K562 (cell line): Measurements from ENCODE around the gene ABAT.

ENCODE experiments used
- CHD4 ChIP-seq: fragments of 200-600 bp; sonication (generic); IDR thresholded peaks from 3 replicates; pipeline ENCODE4 v1.6.1; 2012; ENCODE audit warnings: low read depth, mild to moderate bottlenecking, mixed read lengths, low read length, inconsistent platforms; ENCODE audit not compliant: insufficient read depth, insufficient replicate concordance, poor library complexity, severe bottlenecking
- CTCF ChIP-seq, 3 experiments: IDR thresholded peaks in 2 of 3; conservative IDR thresholded peaks in 1 of 3; 2 replicates each; pipeline ENCODE4 v1.5.1; 2011 to 2012; ENCODE audit warnings: low read length in 3 of 3, mild to moderate bottlenecking in 3 of 3, control low read depth in 2 of 3, improper control_type of control experiment in 1 of 3, inconsistent platforms in 1 of 3, low read depth in 1 of 3, mixed read lengths in 1 of 3, moderate library complexity in 1 of 3; ENCODE audit not compliant: insufficient read depth in 2 of 3
- EP300 ChIP-seq: IDR thresholded peaks from 2 replicates; pipeline ENCODE4 v1.6.1; 2012; ENCODE audit warnings: low read length, improper control_type of control experiment
- ETV5 ChIP-seq: sonication (generic); formaldehyde crosslinking; IDR thresholded peaks from 2 replicates; pipeline ENCODE4 v1.4.0; 2020; ENCODE audit warnings: low read depth, mild to moderate bottlenecking, missing genetic modification reagents
- FOXK2 ChIP-seq, 2 experiments: fragments of 450-650 bp; IDR thresholded peaks in 1 of 2; conservative IDR thresholded peaks in 1 of 2; 2 replicates each; pipeline ENCODE4 v1.6.1; 2016; ENCODE audit warnings: low read depth in 2 of 2, mild to moderate bottlenecking in 1 of 2
- NFIC ChIP-seq: fragments of 450-650 bp; IDR thresholded peaks from 2 replicates; pipeline ENCODE4 v1.6.1; 2017; ENCODE audit warnings: mild to moderate bottlenecking, inconsistent platforms
- PHF8 ChIP-seq: fragments of 200-600 bp; sonication (generic); IDR thresholded peaks from 2 replicates; pipeline ENCODE4 v1.6.1; 2012; ENCODE audit warnings: mixed run types, mild to moderate bottlenecking, inconsistent platforms, low read length, moderate library complexity, borderline replicate concordance
- POLR2G ChIP-seq: fragments of 200-400 bp; formaldehyde crosslinking; IDR thresholded peaks from 2 replicates; pipeline ENCODE4 v1.6.1; 2017; ENCODE audit warnings: low read depth, mild to moderate bottlenecking, antibody characterized with exemption, low read length, moderate library complexity
- POLR2H ChIP-seq: IDR thresholded peaks from 2 replicates; pipeline ENCODE4 v1.6.1; 2016; ENCODE audit warnings: missing genetic modification characterization, low read depth, mild to moderate bottlenecking, control low read depth, missing compliant biosample characterization, moderate library complexity
- STAG1 ChIP-seq: sonication (generic); formaldehyde crosslinking; IDR thresholded peaks from 2 replicates; pipeline ENCODE4 v1.5.0; 2020; ENCODE audit warnings: missing genetic modification reagents, borderline replicate concordance
- ZSCAN29 ChIP-seq: fragments of 450-650 bp; IDR thresholded peaks from 2 replicates; pipeline ENCODE4 v1.6.1; 2017
- TF ChIP-seq, protein P1 (sequence below): fragments of 250-450 bp; sonication (Bioruptor Pico); IDR thresholded peaks from 2 replicates; pipeline ENCODE4 v1.8.0; 2021; ENCODE audit warnings: mild to moderate bottlenecking, moderate library complexity
- TF ChIP-seq, protein P2 (sequence below), 2 experiments: fragments of 450-650 bp; formaldehyde crosslinking in 1 of 2; IDR thresholded peaks; 2 replicates each; pipeline versions ENCODE4 v1.4.0 to v1.6.1; 2014 to 2020; ENCODE audit warnings: mild to moderate bottlenecking in 2 of 2, borderline replicate concordance in 1 of 2, low read depth in 1 of 2

DNA sequence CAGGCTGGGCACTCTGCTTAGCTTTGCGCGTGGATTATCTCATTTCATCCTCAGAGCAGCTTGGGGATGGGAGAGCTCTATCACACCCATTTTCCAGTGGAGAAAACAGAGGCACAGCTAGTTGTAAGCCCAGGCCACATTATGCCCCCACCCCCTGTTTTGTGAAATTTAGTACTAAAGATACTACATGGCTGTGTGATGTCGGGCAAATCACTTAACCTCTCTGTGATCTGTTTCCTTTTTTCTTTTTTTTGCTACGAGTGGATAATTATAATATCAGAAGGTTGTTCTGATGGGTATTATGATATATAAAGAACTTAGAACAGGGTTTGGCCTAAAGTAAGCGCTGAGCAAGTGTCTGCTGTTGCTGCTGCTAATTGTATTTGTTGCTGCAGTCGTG, 41.6 kb downstream of the ABAT start:
- TF ChIP-seq FOXK2 (conservative IDR thresholded peaks at IDR 0.05 in 1 of 2, IDR thresholded peaks at IDR 0.05 in 1 of 2; ENCODE audit: low read depth in 2 of 2): no peak
- TF ChIP-seq EP300: no peak
- TF ChIP-seq, protein P1, sequence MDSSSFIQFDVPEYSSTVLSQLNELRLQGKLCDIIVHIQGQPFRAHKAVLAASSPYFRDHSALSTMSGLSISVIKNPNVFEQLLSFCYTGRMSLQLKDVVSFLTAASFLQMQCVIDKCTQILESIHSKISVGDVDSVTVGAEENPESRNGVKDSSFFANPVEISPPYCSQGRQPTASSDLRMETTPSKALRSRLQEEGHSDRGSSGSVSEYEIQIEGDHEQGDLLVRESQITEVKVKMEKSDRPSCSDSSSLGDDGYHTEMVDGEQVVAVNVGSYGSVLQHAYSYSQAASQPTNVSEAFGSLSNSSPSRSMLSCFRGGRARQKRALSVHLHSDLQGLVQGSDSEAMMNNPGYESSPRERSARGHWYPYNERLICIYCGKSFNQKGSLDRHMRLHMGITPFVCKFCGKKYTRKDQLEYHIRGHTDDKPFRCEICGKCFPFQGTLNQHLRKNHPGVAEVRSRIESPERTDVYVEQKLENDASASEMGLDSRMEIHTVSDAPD (CRISPR knock-in tag): no peak
- no peak for TF ChIP-seq STAG1 (CRISPR knock-in tag)
- no peak for TF ChIP-seq NFIC
- TF ChIP-seq POLR2G: no peak
- TF ChIP-seq CTCF (IDR thresholded peaks at IDR 0.05 in 2 of 3, conservative IDR thresholded peaks at IDR 0.05 in 1 of 3; ENCODE audit: insufficient read depth in 2 of 3, low read depth in 1 of 3, low read length in 3 of 3): no peak
- TF ChIP-seq PHF8: no peak
- TF ChIP-seq, protein P2, sequence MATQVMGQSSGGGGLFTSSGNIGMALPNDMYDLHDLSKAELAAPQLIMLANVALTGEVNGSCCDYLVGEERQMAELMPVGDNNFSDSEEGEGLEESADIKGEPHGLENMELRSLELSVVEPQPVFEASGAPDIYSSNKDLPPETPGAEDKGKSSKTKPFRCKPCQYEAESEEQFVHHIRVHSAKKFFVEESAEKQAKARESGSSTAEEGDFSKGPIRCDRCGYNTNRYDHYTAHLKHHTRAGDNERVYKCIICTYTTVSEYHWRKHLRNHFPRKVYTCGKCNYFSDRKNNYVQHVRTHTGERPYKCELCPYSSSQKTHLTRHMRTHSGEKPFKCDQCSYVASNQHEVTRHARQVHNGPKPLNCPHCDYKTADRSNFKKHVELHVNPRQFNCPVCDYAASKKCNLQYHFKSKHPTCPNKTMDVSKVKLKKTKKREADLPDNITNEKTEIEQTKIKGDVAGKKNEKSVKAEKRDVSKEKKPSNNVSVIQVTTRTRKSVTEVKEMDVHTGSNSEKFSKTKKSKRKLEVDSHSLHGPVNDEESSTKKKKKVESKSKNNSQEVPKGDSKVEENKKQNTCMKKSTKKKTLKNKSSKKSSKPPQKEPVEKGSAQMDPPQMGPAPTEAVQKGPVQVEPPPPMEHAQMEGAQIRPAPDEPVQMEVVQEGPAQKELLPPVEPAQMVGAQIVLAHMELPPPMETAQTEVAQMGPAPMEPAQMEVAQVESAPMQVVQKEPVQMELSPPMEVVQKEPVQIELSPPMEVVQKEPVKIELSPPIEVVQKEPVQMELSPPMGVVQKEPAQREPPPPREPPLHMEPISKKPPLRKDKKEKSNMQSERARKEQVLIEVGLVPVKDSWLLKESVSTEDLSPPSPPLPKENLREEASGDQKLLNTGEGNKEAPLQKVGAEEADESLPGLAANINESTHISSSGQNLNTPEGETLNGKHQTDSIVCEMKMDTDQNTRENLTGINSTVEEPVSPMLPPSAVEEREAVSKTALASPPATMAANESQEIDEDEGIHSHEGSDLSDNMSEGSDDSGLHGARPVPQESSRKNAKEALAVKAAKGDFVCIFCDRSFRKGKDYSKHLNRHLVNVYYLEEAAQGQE (IDR thresholded peaks at IDR 0.05; ENCODE audit: borderline replicate concordance): no peak
- TF ChIP-seq, protein P2 (CRISPR knock-in tag; IDR thresholded peaks at IDR 0.05; ENCODE audit: low read depth): no peak
- no peak for TF ChIP-seq POLR2H (tag)
- TF ChIP-seq ETV5 (CRISPR knock-in tag): no peak
- TF ChIP-seq CHD4: no peak
- no peak for TF ChIP-seq ZSCAN29
